Measurements from ENCODE around the gene PLA2G5.

The PLA2G5 gene

GRCh38 chr1:20100632-20101355 lies 30.8 kb downstream of the PLA2G5 start:
- Histone ChIP-seq H3K4me3 (no peak overlapping the region), H3K4me1 (no peaks in the 10 kb centered on the region), H3K27me3 (peaks cover 0 to 19% of the 10 kb centered on the region in 2 donors), H3K36me3 (no peaks in the 10 kb centered on the region), H3K9me3 (no peaks in the 10 kb centered on the region), H3K27ac (no peak overlapping the region)
- TF ChIP-seq CTCF (IDR thresholded peaks at IDR 0.05) = peak; percentile 36 to 53
- DNase-seq = no peak
- intact Hi-C loops (cut with DNase I; ENCODE audit: low total_unique reads) = no loop called here

GRCh38 chr1:20102875-20103274 lies 32.9 kb downstream of the PLA2G5 start:
- no peak overlapping the region for H3K4me3 ChIP-seq
- DNase-seq = no peak
- peaks cover 0 to 19% of the 10 kb centered on the region in 2 donors for H3K27me3 ChIP-seq
- H3K9me3 ChIP-seq = no peaks in the 10 kb centered on the region
- H3K4me1 ChIP-seq = no peaks in the 10 kb centered on the region
- no peak for TF ChIP-seq CTCF (IDR thresholded peaks at IDR 0.05)
- H3K36me3 ChIP-seq = no peaks in the 10 kb centered on the region
- no peak overlapping the region for H3K27ac ChIP-seq
- intact Hi-C loops (cut with DNase I; ENCODE audit: low total_unique reads) = no loop called here

DNA sequence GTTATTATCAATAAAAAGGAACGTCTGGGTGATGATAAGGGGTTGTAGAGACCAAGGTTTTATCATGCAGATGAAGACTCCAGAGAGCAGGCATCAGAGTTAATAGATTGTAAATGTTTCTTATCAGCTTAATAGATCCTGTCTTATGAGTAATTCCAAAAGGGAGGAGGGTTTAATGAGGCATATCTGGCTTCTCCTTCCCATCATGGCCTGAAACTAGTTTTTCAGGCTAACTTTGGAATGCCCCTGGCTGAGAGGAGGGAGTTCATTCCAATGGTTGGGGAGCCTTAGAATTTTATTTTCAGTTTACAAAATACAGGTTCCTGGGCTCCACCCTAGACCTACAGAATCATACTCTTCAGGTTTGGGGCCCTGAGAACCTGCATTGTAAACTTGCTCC lies 35.9 kb downstream of the PLA2G5 start:
- Histone ChIP-seq H3K27me3 (peaks cover 0 to 22% of the 10 kb centered on the region in 2 donors), H3K27ac (no peak overlapping the region), H3K9me3 (no peaks in the 10 kb centered on the region), H3K36me3 (no peaks in the 10 kb centered on the region), H3K4me3 (no peak overlapping the region), H3K4me1 (no peaks in the 10 kb centered on the region)
- no peak for TF ChIP-seq CTCF (IDR thresholded peaks at IDR 0.05)
- DNase-seq = no peak
- intact Hi-C loops (cut with DNase I; ENCODE audit: low total_unique reads) = no loop called here

DNA sequence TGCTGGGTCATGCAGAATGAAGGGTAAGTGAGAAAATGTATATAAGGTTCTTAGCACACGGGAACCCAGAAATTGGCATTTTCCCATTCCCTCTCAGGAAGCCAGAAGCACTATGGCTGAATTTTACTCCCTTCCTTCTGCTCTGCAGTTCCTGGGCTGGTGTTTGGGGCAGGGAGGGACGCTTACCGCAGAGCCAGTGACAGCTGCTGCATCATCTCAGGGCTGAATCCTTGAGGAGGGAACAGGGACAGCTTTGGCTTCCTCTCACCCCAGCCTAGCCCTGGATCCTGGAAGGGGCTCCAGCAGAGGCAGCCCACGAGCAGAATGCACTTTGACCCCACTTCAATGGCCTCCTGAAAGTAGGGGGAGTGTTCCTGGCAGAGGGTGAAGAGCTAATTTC lies 37.4 kb downstream of the PLA2G5 start:
- no peak overlapping the region for H3K27ac ChIP-seq
- intact Hi-C loops (cut with DNase I; ENCODE audit: low total_unique reads) = no loop called here
- peaks cover 0 to 14% of the 10 kb centered on the region in 2 donors for H3K27me3 ChIP-seq
- H3K9me3 ChIP-seq = no peaks in the 10 kb centered on the region
- no peaks in the 10 kb centered on the region for H3K4me1 ChIP-seq
- DNase-seq = no peak
- TF ChIP-seq CTCF (IDR thresholded peaks at IDR 0.05) = no peak
- H3K4me3 ChIP-seq = no peak overlapping the region
- H3K36me3 ChIP-seq = no peaks in the 10 kb centered on the region

- Histone ChIP-seq H3K4me1 (no peaks in the 10 kb centered on the region), H3K27ac (no peak overlapping the region), H3K27me3 (peaks cover 0 to 14% of the 10 kb centered on the region in 2 donors), H3K36me3 (no peaks in the 10 kb centered on the region), H3K4me3 (no peak overlapping the region), H3K9me3 (no peaks in the 10 kb centered on the region)
- DNase-seq = no peak
- intact Hi-C loops (cut with DNase I; ENCODE audit: low total_unique reads) = no loop called here
- no peak for TF ChIP-seq CTCF (IDR thresholded peaks at IDR 0.05)
These were observed 37.8 kb downstream of the PLA2G5 start for GRCh38 chr1:20107796-20108195.
